ENCODE data around the gene CELF4.

CELF4 gene

GRCh38 chr18:37414816-37415215 is 150.8 kb downstream of the CELF4 start:
- DNase-seq (ENCODE audit: low read depth), result no peak

- no peak for DNase-seq (ENCODE audit: low read depth)
These were observed 152.8 kb downstream of the CELF4 start for GRCh38 chr18:37412829-37413228.

DNA sequence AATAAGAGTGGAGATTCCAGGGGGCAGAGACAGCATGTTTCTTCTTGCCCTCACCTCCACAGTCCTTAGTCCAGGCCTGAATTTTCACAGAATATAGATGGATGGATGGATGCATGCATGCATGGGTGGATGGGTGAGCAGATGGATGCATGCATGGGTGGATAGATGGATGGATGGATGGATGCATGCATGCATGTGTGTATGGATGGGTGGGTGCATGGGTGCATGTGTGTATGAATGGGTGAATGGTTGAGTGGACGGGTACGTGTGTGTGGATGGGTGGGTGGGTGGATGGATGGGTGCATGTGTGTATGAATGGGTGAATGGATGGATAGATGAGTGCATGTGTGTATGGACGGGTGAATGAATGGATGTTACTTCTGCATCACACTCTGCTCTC is 153.3 kb downstream of the CELF4 start:
- no peak for DNase-seq (ENCODE audit: low read depth)

DNA sequence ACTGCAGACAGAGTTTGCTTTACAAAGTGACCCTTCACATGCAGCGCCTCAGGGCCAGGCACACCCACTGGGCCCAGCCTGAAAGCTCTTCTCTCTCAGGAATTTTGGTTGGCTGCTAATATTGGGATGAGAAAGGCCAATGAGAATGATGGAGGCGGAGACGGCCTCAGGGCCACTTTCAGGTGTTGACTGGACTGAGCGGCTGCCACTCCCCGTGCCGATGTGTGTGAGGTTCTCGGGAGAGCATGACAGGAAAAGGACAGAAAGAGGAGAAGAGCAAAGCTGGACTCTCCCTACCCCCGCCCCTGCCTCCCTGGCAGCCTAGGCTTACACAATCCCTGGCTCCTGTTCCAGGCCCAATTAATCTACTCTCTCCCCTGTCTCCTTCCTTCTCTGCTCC is 155.7 kb downstream of the CELF4 start:
- no peak for DNase-seq (ENCODE audit: low read depth)

- DNase-seq (ENCODE audit: low read depth), result no peak
These were observed 156.8 kb downstream of the CELF4 start for GRCh38 chr18:37408676-37409265.

DNA sequence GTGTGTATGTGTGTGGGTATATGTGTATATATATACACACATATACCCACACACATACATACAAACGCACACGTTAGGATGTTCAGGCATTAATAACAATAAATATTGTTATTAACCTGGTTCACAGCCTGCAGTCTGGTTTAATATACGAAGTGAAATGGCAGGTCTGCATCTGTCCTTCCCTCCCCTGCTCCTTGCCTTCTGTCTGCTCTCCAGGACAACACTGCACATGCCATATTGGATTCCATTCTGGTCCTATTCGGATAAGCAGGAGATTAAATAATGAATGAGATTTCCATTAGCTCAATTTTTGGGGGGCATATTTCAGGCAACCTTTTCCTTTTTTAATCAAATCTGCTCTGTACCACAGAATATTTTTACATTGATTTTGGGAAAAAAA is 158.0 kb downstream of the CELF4 start:
- DNase-seq (ENCODE audit: low read depth), result no peak

- no peak for DNase-seq (ENCODE audit: low read depth)
These were observed 159.8 kb downstream of the CELF4 start for GRCh38 chr18:37405772-37406171.

- DNase-seq (ENCODE audit: low read depth), result no peak
These were observed 160.4 kb downstream of the CELF4 start for GRCh38 chr18:37405229-37405628.

DNA sequence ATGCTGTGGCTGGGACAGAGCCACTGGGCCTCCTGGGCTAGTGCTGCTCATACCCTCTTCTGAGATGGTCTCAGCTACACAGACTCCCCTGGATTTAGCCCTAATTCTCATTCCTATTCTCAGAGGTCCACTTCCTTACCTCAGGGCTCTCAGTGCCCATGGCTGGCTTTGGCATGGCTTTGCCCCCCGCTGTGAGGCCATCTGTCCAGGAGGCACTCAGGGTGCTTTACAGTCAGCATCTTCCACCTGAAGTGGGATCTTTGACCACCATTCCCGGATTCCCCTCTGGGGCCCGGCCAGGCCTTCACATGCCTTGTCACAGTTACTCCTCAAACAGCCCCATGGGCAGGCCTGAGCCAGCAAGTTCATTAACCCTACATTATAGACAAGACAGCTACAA is 161.8 kb downstream of the CELF4 start:
- DNase-seq (ENCODE audit: low read depth), result no peak

GRCh38 chr18:37403100-37403781 is 162.4 kb downstream of the CELF4 start:
- DNase-seq (ENCODE audit: low read depth), result peak; percentile 53

DNA sequence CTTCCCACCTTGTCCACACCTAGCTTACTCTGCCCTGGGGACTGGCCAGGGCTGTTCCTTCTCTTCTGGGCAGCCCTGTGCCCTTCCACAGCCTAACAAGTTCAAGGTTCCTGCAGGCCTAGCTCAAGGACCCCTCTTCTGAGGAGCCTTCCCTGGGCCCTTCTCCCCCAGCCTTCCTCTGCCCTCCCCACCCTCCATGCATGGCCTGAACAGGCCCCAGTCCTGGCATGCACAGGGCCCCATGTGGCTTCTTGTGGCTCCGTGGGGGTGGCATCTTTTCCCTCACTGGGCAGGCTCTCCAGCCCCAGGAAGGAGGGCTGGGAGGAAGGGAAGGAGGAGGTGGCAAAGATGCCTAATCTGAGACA is 162.9 kb downstream of the CELF4 start:
- DNase-seq (ENCODE audit: low read depth), result no peak

DNA sequence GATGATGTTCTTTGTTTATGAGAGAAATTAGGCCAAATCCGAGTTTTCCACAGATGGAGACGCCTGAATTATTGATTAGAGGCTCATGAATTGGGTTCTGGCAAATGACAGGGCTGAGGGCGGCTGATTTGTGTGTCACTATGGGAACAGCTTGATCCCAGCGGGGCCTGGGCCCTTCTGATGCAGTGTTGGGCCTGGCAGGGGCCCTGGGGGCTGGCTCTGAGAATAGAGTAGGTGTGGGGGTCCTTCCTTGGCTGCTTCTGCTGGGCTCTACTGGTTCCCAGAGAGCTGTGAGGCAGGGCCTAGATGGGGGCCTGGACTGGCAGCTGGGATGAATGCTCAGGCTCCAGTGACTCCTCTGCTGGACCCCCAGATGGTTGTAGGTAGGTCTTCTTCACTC is 164.8 kb downstream of the CELF4 start:
- no peak for DNase-seq (ENCODE audit: low read depth)

DNA sequence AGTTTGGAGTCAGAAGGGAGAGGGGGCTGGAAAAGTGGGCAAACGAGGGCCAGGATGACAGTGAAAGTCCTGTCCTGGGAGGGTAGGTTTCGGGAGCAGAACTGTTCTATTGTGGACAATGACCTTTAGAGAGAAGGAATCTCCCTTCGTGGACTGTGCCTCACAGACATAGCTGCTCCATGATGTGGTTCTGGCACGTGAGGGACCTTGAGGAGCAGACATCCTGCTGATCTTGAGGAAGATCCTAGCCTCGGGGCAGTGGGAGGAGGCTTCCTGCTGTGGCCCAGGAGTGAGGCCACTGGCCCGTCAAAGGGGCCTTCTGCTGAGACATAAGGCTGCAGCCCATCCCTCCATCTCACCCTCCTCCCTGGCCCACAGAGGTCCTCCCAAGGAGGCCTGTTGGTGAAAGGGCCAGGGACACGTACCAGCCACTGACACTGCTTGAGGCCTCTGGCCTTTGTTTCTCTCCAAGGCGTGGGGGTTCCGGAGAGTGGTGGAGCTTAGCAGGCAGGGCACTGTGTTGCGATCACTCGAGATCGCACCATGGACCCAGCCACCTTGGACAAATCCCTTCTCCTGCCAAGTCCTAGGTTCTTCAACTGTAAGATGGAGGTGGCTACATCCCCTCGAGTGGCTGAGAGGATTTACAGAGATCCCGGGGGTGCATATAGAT is 167.2 kb downstream of the CELF4 start:
- no peak for DNase-seq (ENCODE audit: low read depth)

DNA sequence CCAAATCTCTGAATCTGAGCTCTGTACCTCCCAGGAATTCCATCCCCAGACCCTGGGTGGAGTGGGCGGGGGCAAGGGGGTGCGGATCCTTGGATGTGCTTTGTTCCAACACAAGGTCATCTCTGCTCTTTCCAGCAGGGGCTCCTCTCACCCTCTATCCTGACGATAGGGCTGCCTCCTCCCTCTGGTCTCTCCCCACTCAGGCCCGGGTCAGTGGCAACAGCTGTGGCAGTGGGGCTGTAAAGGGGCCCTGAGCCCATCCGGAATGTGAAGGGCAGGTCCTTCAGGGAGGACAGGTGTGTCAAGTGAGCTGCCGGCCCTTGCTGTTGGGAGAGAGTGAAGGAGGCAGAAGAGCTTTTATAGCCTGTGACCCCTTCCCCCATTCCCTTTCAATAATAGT is 167.8 kb downstream of the CELF4 start:
- DNase-seq (ENCODE audit: low read depth), result no peak

- no peak for DNase-seq (ENCODE audit: low read depth)
These were observed 168.5 kb downstream of the CELF4 start for GRCh38 chr18:37396971-37397720.

GRCh38 chr18:37395631-37396030 is 170.0 kb downstream of the CELF4 start:
- DNase-seq (ENCODE audit: low read depth), result no peak

DNA sequence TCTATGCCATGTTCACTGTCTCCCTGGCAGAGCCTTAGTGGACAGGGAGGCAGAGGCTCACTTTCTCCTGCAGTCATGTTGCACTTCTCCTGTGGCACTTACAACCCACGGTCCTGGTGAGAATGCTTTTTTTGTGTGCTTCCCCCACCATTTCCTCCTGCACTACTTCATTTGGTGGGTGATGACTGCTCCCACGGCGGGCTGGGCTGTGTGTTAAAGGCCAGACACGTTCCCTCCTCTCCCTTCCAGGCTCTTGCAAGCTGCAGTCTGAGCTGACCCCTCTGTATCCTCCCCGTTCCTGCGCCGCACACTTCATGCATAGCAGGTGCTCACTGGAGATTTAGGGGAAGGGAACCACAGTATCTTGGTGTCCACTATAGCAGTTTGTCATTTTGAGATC is 170.5 kb downstream of the CELF4 start:
- DNase-seq (ENCODE audit: low read depth), result no peak

- no peak for DNase-seq (ENCODE audit: low read depth)
These were observed 171.0 kb downstream of the CELF4 start for GRCh38 chr18:37394610-37394965.

- DNase-seq (ENCODE audit: low read depth), result peak; percentile 41
These were observed 171.5 kb downstream of the CELF4 start for GRCh38 chr18:37393945-37394609.

- DNase-seq (ENCODE audit: low read depth), result no peak
These were observed 172.3 kb downstream of the CELF4 start for GRCh38 chr18:37393221-37393827.

- no peak for DNase-seq (ENCODE audit: low read depth)
These were observed 172.9 kb downstream of the CELF4 start for GRCh38 chr18:37392648-37393047.

All from HS-5 (cell line).